ENCODE results near the gene ADAMTS2. TPM values are rescaled to one million over a fixed set of nuclear protein-coding genes. Genes with fewer than 3 reads are reported as not detected.

The ADAMTS2 gene
- total and polyA plus RNA-seq, 2 of the 8 experiments (the other 6 are each of a cell fraction or from before 2014, with no cell fraction given) = 6.6 to 7.3 TPM

DNA sequence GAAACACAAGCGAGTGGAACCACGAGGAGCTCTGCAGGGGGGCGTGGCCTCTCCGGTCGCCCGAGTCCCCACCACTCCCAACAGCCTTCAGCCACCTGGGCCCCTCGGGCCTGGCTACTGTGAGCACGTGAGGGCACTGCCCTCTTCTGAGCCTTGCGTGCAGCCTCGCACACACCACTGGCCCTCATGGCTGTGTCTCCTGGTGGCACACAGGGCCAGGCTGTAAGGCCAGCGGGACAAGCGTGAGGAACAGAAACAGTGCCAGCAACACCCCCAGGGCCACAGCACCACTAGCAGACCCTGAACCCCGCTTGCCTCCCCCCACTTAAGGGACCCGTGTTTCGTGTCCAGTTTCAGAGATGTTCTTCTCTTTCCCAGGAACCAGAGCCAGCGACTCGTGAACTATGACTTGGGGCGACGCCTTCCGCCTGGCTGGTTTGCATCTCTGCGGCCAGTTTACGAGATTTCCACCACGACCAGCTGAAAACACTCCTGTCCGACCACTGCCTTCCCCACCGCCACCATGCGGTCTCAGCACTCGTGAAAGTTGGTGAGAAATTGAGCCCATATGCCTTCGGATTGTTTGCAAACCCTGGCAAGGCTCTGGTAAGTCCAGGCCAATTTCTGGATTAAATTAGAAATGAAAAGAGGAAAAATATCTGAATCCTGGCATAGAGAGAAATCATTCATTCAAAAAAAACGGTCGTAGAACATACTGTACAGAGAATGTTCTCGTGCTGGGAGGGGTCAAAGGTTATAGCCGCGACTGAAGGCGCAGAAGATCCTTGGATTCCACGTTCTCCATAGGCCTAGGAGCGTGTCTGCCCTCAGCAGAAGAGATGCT is 149.5 kb downstream of the ADAMTS2 start (continued):
- TF ChIP-seq, protein P1, sequence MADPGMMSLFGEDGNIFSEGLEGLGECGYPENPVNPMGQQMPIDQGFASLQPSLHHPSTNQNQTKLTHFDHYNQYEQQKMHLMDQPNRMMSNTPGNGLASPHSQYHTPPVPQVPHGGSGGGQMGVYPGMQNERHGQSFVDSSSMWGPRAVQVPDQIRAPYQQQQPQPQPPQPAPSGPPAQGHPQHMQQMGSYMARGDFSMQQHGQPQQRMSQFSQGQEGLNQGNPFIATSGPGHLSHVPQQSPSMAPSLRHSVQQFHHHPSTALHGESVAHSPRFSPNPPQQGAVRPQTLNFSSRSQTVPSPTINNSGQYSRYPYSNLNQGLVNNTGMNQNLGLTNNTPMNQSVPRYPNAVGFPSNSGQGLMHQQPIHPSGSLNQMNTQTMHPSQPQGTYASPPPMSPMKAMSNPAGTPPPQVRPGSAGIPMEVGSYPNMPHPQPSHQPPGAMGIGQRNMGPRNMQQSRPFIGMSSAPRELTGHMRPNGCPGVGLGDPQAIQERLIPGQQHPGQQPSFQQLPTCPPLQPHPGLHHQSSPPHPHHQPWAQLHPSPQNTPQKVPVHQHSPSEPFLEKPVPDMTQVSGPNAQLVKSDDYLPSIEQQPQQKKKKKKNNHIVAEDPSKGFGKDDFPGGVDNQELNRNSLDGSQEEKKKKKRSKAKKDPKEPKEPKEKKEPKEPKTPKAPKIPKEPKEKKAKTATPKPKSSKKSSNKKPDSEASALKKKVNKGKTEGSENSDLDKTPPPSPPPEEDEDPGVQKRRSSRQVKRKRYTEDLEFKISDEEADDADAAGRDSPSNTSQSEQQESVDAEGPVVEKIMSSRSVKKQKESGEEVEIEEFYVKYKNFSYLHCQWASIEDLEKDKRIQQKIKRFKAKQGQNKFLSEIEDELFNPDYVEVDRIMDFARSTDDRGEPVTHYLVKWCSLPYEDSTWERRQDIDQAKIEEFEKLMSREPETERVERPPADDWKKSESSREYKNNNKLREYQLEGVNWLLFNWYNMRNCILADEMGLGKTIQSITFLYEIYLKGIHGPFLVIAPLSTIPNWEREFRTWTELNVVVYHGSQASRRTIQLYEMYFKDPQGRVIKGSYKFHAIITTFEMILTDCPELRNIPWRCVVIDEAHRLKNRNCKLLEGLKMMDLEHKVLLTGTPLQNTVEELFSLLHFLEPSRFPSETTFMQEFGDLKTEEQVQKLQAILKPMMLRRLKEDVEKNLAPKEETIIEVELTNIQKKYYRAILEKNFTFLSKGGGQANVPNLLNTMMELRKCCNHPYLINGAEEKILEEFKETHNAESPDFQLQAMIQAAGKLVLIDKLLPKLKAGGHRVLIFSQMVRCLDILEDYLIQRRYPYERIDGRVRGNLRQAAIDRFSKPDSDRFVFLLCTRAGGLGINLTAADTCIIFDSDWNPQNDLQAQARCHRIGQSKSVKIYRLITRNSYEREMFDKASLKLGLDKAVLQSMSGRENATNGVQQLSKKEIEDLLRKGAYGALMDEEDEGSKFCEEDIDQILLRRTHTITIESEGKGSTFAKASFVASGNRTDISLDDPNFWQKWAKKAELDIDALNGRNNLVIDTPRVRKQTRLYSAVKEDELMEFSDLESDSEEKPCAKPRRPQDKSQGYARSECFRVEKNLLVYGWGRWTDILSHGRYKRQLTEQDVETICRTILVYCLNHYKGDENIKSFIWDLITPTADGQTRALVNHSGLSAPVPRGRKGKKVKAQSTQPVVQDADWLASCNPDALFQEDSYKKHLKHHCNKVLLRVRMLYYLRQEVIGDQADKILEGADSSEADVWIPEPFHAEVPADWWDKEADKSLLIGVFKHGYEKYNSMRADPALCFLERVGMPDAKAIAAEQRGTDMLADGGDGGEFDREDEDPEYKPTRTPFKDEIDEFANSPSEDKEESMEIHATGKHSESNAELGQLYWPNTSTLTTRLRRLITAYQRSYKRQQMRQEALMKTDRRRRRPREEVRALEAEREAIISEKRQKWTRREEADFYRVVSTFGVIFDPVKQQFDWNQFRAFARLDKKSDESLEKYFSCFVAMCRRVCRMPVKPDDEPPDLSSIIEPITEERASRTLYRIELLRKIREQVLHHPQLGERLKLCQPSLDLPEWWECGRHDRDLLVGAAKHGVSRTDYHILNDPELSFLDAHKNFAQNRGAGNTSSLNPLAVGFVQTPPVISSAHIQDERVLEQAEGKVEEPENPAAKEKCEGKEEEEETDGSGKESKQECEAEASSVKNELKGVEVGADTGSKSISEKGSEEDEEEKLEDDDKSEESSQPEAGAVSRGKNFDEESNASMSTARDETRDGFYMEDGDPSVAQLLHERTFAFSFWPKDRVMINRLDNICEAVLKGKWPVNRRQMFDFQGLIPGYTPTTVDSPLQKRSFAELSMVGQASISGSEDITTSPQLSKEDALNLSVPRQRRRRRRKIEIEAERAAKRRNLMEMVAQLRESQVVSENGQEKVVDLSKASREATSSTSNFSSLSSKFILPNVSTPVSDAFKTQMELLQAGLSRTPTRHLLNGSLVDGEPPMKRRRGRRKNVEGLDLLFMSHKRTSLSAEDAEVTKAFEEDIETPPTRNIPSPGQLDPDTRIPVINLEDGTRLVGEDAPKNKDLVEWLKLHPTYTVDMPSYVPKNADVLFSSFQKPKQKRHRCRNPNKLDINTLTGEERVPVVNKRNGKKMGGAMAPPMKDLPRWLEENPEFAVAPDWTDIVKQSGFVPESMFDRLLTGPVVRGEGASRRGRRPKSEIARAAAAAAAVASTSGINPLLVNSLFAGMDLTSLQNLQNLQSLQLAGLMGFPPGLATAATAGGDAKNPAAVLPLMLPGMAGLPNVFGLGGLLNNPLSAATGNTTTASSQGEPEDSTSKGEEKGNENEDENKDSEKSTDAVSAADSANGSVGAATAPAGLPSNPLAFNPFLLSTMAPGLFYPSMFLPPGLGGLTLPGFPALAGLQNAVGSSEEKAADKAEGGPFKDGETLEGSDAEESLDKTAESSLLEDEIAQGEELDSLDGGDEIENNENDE (IDR thresholded peaks at IDR 0.05; ENCODE audit: insufficient replicate concordance, low read length) = no peak
- TF ChIP-seq PHF8 (conservative IDR thresholded peaks at IDR 0.05; ENCODE audit: low read depth, low read length) = no peak
- no peak for TF ChIP-seq CTBP2 (IDR thresholded peaks at IDR 0.05; ENCODE audit: borderline replicate concordance, insufficient read depth, insufficient read length, low read length)
- TF ChIP-seq FOSL1 (IDR thresholded peaks at IDR 0.05; ENCODE audit: insufficient read depth, low read depth, low read length) = no peak
- no peak for TF ChIP-seq CBX8 (IDR thresholded peaks at IDR 0.05; ENCODE audit: borderline replicate concordance, low read depth, low read length)
- no peak for TF ChIP-seq KDM5A (IDR thresholded peaks at IDR 0.05; ENCODE audit: low read length)
- no peak for TF ChIP-seq GABPA (IDR thresholded peaks at IDR 0.05; ENCODE audit: borderline replicate concordance, insufficient read depth, low read length)
